ENCODE measurements around the gene RAE1. TPM values are rescaled to one million over a fixed set of nuclear protein-coding genes. Genes with fewer than 3 reads are reported as not detected.

RAE1 gene
- total and polyA plus RNA-seq, 2 of the 8 experiments (the other 6 are each of a cell fraction or from before 2014, with no cell fraction given): 35.9 to 44.9 TPM

- TF ChIP-seq HDAC2 (IDR thresholded peaks at IDR 0.05; ENCODE audit: borderline replicate concordance in 1 of 2, low read depth in 2 of 2, low read length in 2 of 2): 0 out of 4 replicates have a peak, but pooled peaks of 1 of the 2 experiments have one; percentile 12
- no peak for TF ChIP-seq CREB1 (IDR thresholded peaks at IDR 0.05)
- no peak for TF ChIP-seq CTBP2 (IDR thresholded peaks at IDR 0.05; ENCODE audit: borderline replicate concordance, insufficient read depth, insufficient read length, low read length)
Measured at GRCh38 chr20:57389695-57390603, 38.9 kb downstream of the RAE1 start (continued).

Measured in H1 (cell line).